Right ventricle myocardium superior (tissue), 1 donor: ENCODE data around the gene SRCAP. TPM values are rescaled to one million over a fixed set of nuclear protein-coding genes. Genes with fewer than 3 reads are reported as not detected.
"Not testable (repeated sequence)": the region's sequence is repeated elsewhere in the genome, so short reads cannot be mapped to it uniquely, and the experiment has no call there.

Experiments
- ATAC-seq: fragments of 200-7000 bp; cut with Tn5 transposase; one replicate; pipeline ENCODE4 v1.9.1; 2020; ENCODE audit warnings: mild to moderate bottlenecking; ENCODE audit not compliant: poor library complexity
- DNase-seq: peaks from one replicate; pipeline ENCODE4 v3.0.0-alpha.2; 2020
- intact Hi-C: fragments of 100-400 bp; cut with DNase I; formaldehyde crosslinking; loops from one replicate; pipeline ENCODE4 v1.11.2; 2022
- total RNA-seq: library from RNA; stranded (reverse); fragmentation: NEBNext Ultra II Directional; extraction: Animal tissue kit (Norgen Biotek cat#: 25700); gene quantifications from one replicate; pipeline ENCODE4 v1.2.1, GENCODE V29; 2021
- donor health status: DM: no; HTN: yes; CAD: no; lungs with severe emphysema.

Gene SRCAP
- total RNA-seq, 1 donor from 2014 or later = 36.7 TPM

DNA sequence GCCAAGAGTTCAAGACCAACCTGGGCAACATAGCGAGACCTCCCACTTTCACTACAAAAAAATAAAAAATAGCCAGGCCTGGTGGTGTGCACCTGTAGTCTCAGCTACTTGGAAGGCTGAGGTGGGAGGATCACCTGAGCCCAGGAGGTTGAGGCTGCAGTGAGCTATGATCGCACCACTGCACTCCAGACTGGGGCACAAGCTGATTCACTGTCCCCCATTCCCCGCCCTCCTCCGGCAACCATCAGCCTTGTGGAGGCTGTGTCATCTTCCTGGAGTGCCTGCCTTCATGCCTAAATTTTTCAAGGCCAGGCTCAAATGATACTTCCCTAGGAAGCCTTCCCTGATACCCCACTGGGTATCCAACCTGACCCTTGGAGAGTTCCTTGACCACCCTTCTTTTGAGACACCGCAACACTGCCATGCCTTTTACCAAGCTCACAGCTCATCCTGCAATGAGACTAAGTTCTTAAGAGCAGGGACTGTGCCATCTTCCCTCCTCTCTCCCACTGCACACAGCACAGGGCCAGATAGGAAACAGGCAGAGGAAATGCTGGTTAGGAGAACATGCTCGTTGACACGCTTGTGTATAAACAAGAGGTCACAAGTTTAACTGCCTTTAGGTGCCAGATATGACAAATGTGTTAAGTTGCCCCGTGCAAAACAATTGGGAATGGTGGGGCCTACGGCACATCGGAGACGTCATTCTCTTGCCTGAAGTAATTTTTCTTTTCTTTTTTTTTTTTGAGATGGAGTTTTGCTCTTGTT is 3.9 kb upstream of the SRCAP start:
- DNase-seq (no peak), ATAC-seq (no peak)
- intact Hi-C loops = no loop called here

GRCh38 chr16:30696646-30697045 is 2.3 kb upstream of the SRCAP start:
- ATAC-seq, intact Hi-C loops: not testable (repeated sequence)
- peak; percentile 29 for DNase-seq

DNA sequence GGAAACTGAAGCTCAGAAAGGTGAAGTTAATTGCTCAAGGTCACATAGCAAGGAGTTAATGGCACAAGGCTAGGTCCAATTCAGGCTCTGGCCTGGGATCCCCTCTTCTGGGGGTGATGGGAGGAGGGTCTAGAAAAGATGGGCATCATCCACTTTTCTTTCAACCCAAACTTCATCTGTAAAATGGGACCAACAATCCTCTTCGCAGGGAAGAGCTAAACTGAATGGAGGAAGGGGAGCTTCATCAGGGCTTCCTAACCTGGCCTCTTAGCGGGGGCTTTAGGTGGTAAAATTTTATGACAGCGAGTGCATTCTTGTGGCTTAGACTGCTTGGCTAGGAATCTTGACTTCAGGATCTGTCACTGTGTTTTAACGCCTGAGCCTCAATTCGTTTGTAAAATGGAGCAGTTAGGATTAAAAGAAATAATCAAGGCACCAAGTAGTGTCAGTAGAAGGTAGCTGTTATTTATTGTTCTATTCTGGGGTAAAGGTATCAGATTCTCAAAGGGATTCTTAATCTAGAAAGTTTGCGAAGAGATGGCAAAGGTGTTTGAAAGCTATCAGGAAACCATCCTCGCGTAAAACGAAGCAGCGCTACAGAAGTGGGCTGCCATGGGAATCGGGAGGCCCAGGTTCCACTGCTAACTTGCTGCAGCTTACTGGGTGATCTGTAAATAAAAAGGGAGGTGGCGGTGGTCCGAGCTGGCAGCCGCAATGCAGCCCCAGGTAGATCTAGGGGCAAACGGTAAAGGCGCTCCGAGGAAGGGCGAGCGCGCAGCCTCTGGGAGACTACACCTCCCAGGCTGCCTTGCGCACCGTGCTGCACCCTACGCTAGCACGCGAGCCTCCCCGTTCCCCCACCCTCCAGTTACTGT is 1.5 kb upstream of the SRCAP start:
- DNase-seq (no peak), ATAC-seq (no peak)
- intact Hi-C loops = no loop called here

DNA sequence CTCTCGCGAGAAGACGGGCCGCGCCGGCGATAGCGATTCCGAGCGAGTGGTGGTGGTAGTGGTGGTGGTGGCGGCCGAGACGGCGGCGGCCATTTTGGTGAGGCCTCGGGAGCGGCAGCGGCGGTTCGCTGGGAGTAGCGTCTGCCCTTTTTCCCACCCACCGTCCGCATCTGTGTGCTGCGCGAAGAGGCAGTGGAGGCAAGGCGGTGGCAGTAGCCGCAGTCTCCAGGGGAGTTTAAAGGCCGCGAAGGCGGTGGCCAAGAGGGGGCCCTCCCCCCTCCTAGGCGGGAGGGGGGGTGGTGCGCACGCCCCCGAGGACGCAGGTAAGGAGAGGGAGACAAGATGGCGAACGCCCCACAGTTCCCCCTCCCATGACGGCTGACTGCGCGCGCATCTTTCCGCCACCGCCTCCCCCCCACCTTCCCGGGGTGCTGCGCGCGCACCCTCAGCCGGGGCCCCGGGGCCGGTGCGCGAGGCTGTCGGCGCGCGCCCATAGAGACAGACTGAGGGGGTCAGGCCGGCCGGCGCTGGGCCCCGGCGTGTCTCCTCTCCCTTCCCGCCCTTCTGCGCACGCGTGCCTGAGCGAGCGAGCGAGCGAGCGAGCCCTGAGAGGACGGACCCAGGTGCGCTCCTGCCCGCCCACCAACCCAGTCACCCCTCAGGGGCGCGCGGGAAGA is 694 bp upstream of the SRCAP start:
- ATAC-seq (peak; percentile 96), DNase-seq (peak; percentile 100)
- intact Hi-C loops = no loop called here

- DNase-seq = peak; percentile 24
- intact Hi-C loops = no loop called here
These were observed 686 bp downstream of the SRCAP start for GRCh38 chr16:30699615-30700099.

GRCh38 chr16:30700491-30700890 is 1.5 kb downstream of the SRCAP start:
- DNase-seq (peak; percentile 66), ATAC-seq (no peak)
- intact Hi-C loops = no loop called here

More at GRCh38 chr16:30699615-30700099, 686 bp downstream of the SRCAP start:
- ATAC-seq = no peak

DNA sequence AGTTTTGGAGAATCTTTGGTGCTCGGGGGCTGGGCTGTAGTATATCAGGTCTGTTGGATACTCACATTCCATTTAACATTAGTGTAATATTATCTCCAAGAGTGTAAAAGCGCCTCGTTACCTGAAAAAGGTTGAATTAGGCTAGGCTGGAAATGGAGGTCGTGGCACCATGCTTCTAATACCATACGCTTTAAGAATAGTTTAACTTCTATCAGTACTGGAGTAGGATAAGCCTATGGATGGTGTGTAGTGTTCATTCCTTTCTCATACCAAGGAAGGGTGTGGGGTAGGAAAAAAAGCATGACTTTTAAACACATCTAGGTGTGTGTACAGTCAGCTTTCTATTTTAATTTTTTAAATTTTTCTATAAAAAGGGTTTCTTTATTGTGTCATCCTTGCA is 2.0 kb downstream of the SRCAP start:
- DNase-seq = no peak
- ATAC-seq = no peak
- intact Hi-C loops = no loop called here

GRCh38 chr16:30703071-30703470 is 4.1 kb downstream of the SRCAP start:
- DNase-seq = peak; percentile 13
- intact Hi-C loops, ATAC-seq: not testable (repeated sequence)

DNA sequence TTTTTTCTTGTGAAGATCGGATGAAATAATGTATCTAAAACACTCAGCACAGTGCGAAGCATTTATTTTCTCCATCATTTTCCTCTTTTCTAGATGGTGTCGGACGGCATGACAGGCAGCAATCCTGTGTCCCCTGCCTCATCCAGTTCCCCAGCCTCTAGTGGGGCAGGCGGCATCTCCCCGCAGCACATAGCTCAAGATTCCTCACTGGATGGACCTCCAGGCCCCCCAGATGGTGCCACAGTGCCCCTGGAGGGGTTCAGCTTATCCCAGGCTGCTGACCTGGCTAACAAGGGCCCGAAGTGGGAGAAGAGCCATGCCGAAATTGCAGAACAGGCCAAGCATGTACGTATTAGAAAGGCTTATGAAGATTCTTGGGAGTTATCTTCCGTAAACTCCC is 5.0 kb downstream of the SRCAP start:
- peak; percentile 15 for DNase-seq
- ATAC-seq = no peak
- intact Hi-C loops = no loop called here

GRCh38 chr16:30706046-30706445 is 7.1 kb downstream of the SRCAP start:
- ATAC-seq (no peak), DNase-seq (no peak)
- intact Hi-C loops = no loop called here

- intact Hi-C loops = no loop called here
- DNase-seq = no peak
- ATAC-seq = no peak
These were observed 12.0 kb downstream of the SRCAP start for GRCh38 chr16:30710971-30711370.

DNA sequence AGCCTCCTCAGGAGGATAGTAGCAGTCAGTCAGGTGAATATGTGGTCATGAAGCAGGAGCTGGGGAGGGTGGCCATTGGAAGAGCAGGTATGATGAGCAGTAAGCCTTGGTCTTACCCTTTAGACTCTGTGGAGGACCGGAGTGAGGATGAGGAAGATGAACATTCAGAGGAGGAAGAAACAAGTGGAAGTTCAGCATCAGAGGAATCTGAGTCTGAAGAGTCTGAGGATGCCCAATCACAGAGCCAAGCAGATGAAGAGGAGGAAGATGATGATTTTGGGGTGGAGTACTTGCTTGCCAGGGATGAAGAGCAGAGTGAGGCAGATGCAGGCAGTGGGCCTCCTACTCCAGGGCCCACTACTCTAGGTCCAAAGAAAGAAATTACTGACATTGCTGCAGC is 12.7 kb downstream of the SRCAP start:
- intact Hi-C loops = no loop called here
- DNase-seq (peak; percentile 10), ATAC-seq (no peak)

DNA sequence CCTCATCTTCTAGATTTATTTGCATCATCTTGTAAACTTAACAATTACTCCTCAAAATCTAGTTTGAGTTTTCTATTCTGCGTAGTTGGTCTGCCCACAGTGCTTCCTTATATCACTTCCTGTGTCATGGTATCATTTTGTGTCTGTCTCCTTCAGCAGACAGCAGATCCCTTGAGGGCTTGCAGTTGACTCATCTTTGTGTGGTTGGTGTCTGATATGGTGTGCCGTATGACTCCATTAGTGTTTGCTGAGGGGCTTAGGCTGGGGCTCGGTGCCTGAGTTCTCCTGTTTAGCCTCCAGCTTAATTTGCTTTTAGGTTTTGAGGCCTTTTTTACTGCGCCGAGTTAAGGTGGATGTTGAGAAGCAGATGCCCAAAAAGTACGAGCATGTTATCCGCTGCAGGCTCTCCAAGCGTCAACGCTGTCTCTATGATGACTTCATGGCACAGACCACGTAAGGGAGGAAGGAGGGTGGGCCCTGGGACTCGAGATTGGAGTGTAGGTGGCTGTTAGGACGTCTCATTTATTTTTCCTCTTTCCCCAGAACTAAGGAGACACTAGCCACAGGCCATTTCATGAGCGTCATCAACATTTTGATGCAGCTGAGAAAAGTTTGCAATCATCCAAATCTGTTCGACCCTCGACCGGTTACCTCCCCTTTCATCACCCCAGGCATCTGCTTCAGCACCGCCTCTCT is 16.9 kb downstream of the SRCAP start:
- intact Hi-C loops = no loop called here
- no peak for ATAC-seq
- no peak for DNase-seq

DNA sequence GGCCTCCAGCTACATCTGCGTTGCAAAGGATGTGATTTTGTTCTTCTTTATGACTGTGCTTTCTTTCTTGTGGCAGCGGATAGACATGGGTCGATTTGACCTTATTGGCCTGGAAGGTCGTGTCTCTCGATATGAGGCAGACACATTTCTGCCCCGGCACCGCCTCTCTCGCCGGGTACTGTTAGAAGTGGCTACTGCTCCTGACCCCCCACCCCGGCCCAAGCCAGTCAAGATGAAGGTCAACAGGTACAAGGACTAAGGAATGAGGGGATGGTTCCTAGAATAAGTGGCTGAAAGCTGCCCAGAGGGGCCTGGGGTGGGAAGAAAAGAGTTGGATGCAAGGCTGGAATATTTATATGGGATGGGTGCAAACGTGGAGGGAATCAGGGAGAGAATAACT is 21.1 kb downstream of the SRCAP start:
- ATAC-seq = no peak
- no peak for DNase-seq
- intact Hi-C loops = no loop called here

- intact Hi-C loops = no loop called here
These were observed 21.7 kb downstream of the SRCAP start for GRCh38 chr16:30720694-30721093.

DNA sequence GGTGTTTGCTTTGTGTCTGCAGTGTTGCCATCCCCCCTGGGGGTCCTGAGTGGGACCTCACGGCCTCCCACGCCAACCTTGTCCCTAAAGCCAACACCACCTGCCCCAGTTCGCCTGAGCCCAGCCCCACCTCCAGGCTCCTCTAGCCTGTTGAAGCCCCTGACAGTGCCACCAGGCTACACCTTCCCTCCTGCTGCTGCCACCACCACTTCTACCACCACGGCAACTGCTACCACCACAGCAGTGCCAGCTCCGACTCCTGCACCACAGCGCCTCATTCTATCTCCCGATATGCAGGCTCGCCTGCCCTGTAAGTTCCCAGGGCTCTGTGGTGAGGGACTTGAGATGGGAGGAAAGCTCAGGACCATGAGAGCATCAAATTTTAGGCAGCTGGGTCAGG is 22.2 kb downstream of the SRCAP start:
- ATAC-seq (no peak), DNase-seq (no peak)
- intact Hi-C loops = no loop called here

More at GRCh38 chr16:30720694-30721093, 21.7 kb downstream of the SRCAP start:
- no peak for ATAC-seq
- DNase-seq = no peak

- ATAC-seq = no peak
- intact Hi-C loops = no loop called here
These were observed 22.6 kb downstream of the SRCAP start for GRCh38 chr16:30721606-30722005.

GRCh38 chr16:30722443-30722842 is 23.5 kb downstream of the SRCAP start:
- no peak for DNase-seq
- intact Hi-C loops = no loop called here
- ATAC-seq = no peak

More at GRCh38 chr16:30721606-30722005, 22.6 kb downstream of the SRCAP start:
- DNase-seq = no peak

DNA sequence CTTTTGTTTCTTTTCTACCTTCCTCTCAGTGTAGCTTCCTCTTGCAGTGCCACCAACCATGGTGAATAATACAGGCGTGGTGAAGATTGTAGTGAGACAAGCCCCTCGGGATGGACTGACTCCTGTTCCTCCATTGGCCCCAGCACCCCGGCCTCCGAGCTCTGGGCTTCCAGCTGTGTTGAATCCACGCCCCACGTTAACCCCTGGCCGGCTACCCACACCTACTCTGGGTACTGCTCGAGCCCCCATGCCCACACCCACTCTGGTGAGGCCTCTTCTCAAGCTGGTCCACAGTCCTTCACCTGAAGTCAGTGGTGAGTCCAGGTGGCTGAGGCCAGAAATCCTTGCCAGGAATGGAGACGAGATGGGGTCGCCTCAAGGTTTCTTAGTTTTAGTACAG is 23.9 kb downstream of the SRCAP start:
- ATAC-seq (no peak), DNase-seq (no peak)
- intact Hi-C loops = no loop called here
